ENCODE data around the gene ODAD4. TPM values are rescaled to one million over a fixed set of nuclear protein-coding genes. Genes with fewer than 3 reads are reported as not detected.

The ODAD4 gene
- total RNA-seq, 1 experiment from 2014 or later, result 0.69 TPM

GRCh38 chr17:41920580-41920955 lies 9.8 kb upstream of the ODAD4 start:
- no peak for DNase-seq (ENCODE audit: low read depth, low spot score)
- no peaks in the 10 kb centered on the region for H3K9me3 ChIP-seq (ENCODE audit: control insufficient read depth, insufficient read depth, low read depth, low read length)
- ChIA-PET POLR2A (interaction anchor here (0.7 kb wide), 1 partner anchor 29 kb away, joined by 5 read pairs; no protein-coding TSS in a partner anchor), CTCF (no interaction called here)
- no peak overlapping the region for H3K4me3 ChIP-seq (ENCODE audit: low read depth in 2 of 2, low read length in 2 of 2)
- peaks cover 4% of the 10 kb centered on the region; the same call in 1 of the 2 replicates for H3K36me3 ChIP-seq (ENCODE audit: control insufficient read depth, insufficient read depth, low read length)
- ATAC-seq, result no peak
- intact Hi-C loops (cut with micrococcal nuclease; ENCODE audit: unreplicated experiment) (no loop called here), in situ Hi-C loops (cut with HindIII; ENCODE audit: low pct_unique_long_range_greater_than_20kb, low sequenced_read_pairs) (no loop called here)
- no peak overlapping the region for H3K27ac ChIP-seq (ENCODE audit: low read length)
- no peaks in the 10 kb centered on the region for H3K27me3 ChIP-seq (ENCODE audit: control insufficient read depth, insufficient read depth, low read length)
- no peak for TF ChIP-seq SIN3A (IDR thresholded peaks at IDR 0.05; ENCODE audit: borderline replicate concordance, insufficient read depth, low read depth, low read length)
- TF ChIP-seq REST (IDR thresholded peaks at IDR 0.05; ENCODE audit: insufficient read depth in 1 of 2, low read depth in 2 of 2, low read length in 1 of 2), result no peak
- no peak for TF ChIP-seq POLR2AphosphoS5 (IDR thresholded peaks at IDR 0.05; ENCODE audit: low read depth, low read length)
- no peak for TF ChIP-seq TCF7L2 (IDR thresholded peaks at IDR 0.05; ENCODE audit: low read depth, low read length)
- BruUV-seq (replicated peaks), result no TSS peak
- peaks cover 15% of the 10 kb centered on the region for H3K4me1 ChIP-seq (ENCODE audit: control insufficient read depth, insufficient read depth, low read length)

- no peaks in the 10 kb centered on the region for H3K36me3 ChIP-seq (ENCODE audit: control insufficient read depth, insufficient read depth, low read length)
- H3K4me3 ChIP-seq (ENCODE audit: low read depth in 2 of 2, low read length in 2 of 2), result no peak overlapping the region
- ChIA-PET CTCF (no interaction called here), POLR2A (interaction anchor here (0.5 to 1.0 kb wide), 2 partner anchors 8 to 19 kb away, joined by 3 read pairs; no protein-coding TSS in a partner anchor)
- no TSS peak for BruUV-seq (replicated peaks)
- in situ Hi-C loops (cut with HindIII; ENCODE audit: low pct_unique_long_range_greater_than_20kb, low sequenced_read_pairs), result no loop called here
- ATAC-seq (no peak), DNase-seq (ENCODE audit: low read depth, low spot score) (no peak)
- no peaks in the 10 kb centered on the region for H3K27me3 ChIP-seq (ENCODE audit: control insufficient read depth, insufficient read depth, low read length)
- H3K27ac ChIP-seq (ENCODE audit: low read length), result no peak overlapping the region
- TF ChIP-seq REST (IDR thresholded peaks at IDR 0.05; ENCODE audit: insufficient read depth in 1 of 2, low read depth in 2 of 2, low read length in 1 of 2), result no peak
- no peak for TF ChIP-seq CTCF (IDR thresholded peaks at IDR 0.05)
- TF ChIP-seq POLR2AphosphoS5 (IDR thresholded peaks at IDR 0.05; ENCODE audit: low read depth, low read length), result no peak
- TF ChIP-seq TCF7L2 (IDR thresholded peaks at IDR 0.05; ENCODE audit: low read depth, low read length), result no peak
- no peak for TF ChIP-seq SIN3A (IDR thresholded peaks at IDR 0.05; ENCODE audit: borderline replicate concordance, insufficient read depth, low read depth, low read length)
- H3K4me1 ChIP-seq (ENCODE audit: control insufficient read depth, insufficient read depth, low read length), result peaks cover 7% of the 10 kb centered on the region; the same call in 1 of the 2 replicates
- H3K9me3 ChIP-seq (ENCODE audit: control insufficient read depth, insufficient read depth, low read depth, low read length), result no peaks in the 10 kb centered on the region
- intact Hi-C loops (cut with micrococcal nuclease; ENCODE audit: unreplicated experiment), result no loop called here
These were observed 4.3 kb upstream of the ODAD4 start for GRCh38 chr17:41925991-41926590.

Data from Panc1 (cell line).